Renal cortical epithelial cell (primary cell): ENCODE measurements around the gene TRIM43B. TPM values are rescaled to one million over a fixed set of nuclear protein-coding genes. Genes with fewer than 3 reads are reported as not detected.
"Not testable (repeated sequence)": the region's sequence is repeated elsewhere in the genome, so short reads cannot be mapped to it uniquely, and the experiment has no call there.

Experiments used
- DNase-seq: peaks from one replicate; pipeline ENCODE4 v3.0.0-alpha.2; 2011; ENCODE audit warnings: low read depth
- total RNA-seq: library from RNA; depleted of rRNA; stranded (reverse); fragments of >200 nt; gene quantifications from 2 replicates; pipeline ENCODE4 v1.2.3, GENCODE V29; 2014

The TRIM43B gene
- total RNA-seq: not detected in 2 replicates

GRCh38 chr2:95484654-95485053 lies at the start of gene TRIM43B:
TRIM43B (minus strand) TSS chr2:95484754; CDS start chr2:95482714, 2,040 bp downstream.
- DNase-seq: not testable (repeated sequence)

DNA sequence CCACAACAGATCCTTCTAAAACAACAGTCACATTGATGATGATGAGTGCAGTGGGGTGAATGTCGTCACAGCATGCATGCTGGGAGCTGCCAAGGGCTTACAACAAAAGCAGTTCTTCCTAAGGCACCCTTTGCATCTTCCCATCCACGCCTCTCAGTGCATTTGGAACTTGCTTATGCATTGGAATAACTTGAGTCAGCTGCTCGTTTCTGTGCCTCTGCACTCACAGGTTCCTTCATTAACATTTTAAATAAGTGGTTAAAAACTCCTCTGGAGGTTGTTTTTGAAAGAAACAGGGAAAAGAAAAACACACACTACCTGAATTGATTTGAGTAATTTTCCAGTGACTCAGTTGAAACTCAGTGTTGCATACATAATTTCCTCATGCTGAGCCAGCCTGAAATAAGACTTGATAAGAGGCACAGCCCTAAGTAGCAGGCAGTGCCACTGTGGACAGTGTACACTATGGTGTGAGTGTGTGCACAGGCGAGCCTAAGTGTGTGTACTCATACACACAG lies 46.8 kb upstream of the TRIM43B start:
- peak; percentile 95 for DNase-seq

- peak; percentile 68 for DNase-seq
Measured at GRCh38 chr2:95530734-95531133, 46.2 kb upstream of the TRIM43B start.

DNA sequence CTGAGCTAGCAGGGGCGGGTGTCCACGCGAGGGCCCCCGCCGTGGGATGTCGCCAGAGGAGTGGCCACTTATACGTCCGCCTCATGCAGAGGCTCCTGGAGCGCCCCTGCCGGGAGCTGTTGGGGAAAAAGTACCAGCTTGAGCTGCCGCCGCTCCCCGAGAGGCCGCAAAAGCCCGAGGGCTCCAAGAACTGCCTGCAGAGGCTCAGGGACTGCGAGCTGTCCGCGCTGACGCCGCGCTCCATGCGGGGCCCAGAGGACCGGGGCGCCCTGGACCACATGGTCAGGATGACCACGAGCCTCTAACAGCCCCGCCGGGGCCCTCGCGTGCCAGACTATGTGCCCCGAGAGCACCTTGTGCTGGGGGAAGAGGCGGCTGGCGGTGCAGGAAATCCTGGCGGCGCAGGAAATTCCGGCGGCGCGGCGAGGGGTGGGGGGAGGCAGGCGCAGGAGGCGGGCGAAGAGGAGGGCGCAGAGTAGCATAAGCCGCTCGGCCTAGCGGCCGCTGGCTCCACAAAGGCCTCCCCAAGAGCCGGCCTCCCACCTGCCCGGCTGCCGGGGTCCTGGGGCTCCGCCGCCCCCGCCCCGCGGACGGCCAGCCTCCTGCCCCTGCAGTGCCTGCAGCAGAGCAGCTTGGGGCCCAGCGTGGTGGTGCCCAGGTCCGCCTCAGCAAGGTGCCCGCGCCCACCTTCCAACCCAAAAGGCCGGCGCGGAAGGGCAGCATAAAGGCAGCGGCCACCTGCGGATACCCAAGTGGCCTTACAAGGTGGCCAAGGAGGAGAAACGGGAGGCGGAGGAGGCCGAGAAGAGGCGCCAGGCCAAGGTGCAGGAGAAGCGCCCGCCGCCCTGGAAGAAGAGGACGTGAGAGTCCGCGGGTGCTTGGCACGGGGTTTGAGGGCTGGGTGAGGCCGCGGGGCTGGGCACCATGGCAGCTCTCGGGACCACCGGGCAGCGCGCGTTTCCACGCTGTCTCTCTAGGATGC lies 42.1 kb upstream of the TRIM43B start:
- peak; percentile 49 for DNase-seq

- peak; percentile 17 for DNase-seq
Measured at GRCh38 chr2:95525294-95526035, 40.9 kb upstream of the TRIM43B start.

DNA sequence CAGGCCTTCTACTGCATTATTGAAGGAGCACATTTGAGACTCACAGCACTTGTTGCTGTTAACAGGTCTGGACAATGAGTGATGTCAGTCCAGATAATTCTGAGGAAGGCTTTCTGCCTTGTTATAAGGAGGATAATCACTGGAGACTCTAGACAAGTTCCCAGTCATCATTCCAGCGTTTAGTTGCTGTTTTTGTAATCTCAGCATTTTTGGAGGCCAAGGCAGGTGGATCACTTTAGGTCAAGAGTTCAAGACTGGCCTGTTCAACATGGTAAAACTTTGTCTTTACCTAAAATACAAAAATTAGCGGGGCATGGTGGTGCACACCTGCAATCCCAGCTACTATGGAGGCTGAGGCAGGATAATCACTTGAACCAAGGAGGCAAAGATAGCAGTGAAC lies 39.6 kb upstream of the TRIM43B start:
- DNase-seq: no peak

DNA sequence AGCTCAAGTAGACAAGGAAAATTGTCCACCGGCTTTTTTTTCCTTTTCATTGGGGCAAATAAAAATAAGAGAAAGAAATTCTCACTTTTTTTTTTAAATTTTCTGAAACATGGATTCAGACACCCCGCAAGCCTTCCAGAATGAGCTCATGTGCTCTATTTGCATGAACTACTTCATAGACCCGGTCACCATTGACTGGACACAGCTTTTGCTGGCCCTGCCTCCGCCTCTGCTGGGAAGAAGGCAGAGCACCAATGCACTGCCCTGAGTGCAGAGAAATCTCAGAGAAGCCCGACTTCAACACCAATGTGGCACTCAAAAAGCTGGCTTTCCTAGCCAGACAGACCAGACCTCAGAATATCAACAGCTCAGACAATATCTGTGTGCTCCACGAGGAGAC lies 30.2 kb upstream of the TRIM43B start:
- DNase-seq: no peak

GRCh38 chr2:95514226-95514625 lies 29.7 kb upstream of the TRIM43B start:
- not testable (repeated sequence) for DNase-seq

GRCh38 chr2:95509408-95509807 lies 24.9 kb upstream of the TRIM43B start:
- no peak for DNase-seq

GRCh38 chr2:95505222-95505621 lies 20.7 kb upstream of the TRIM43B start:
- no peak for DNase-seq

GRCh38 chr2:95500854-95501253 lies 16.3 kb upstream of the TRIM43B start:
- DNase-seq: no peak

GRCh38 chr2:95492076-95492475 lies 7.5 kb upstream of the TRIM43B start:
- not testable (repeated sequence) for DNase-seq

- DNase-seq: not testable (repeated sequence)
Measured at GRCh38 chr2:95475025-95475424, 9.5 kb downstream of the TRIM43B start.

DNA sequence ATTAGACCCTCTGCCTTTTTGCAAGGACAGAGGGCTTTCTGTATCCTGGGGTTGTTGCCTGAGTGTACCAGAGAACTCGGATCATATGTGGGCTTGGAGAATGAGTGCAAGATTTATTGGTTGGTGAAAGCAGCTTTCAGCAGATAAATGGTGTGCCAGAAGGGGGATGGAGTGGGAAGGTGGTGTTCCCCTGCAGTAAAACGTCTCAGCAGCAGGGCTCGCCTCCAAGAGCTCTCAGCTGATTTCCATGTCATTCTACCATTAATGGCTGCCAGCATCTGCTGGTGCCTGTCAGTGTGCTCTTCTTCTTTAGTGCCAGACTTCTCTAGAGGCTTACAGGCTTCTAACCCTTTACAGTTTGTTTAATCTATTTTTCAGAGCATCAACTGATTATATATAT lies 16.6 kb downstream of the TRIM43B start:
- not testable (repeated sequence) for DNase-seq

GRCh38 chr2:95466572-95466971 lies 18.0 kb downstream of the TRIM43B start:
- DNase-seq: not testable (repeated sequence)

DNA sequence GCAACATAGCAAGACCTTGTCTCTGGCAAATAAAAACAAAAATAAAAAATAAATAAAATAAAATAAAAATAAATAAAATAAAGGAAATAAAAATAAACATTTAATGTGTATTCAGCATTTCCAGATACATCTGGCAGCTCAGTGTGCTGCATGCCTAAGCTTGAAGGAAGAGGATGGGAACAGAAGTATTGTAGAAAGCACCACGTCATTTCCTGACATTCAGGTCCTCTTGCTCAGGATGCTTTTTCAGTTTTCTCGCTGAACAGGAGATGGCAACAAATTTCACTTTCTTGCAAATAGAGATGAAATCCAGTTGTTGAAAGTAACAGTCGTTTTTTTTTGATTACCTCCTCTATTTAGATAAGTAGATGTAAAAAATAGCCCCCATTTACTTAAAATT lies 21.3 kb downstream of the TRIM43B start:
- DNase-seq: not testable (repeated sequence)

DNA sequence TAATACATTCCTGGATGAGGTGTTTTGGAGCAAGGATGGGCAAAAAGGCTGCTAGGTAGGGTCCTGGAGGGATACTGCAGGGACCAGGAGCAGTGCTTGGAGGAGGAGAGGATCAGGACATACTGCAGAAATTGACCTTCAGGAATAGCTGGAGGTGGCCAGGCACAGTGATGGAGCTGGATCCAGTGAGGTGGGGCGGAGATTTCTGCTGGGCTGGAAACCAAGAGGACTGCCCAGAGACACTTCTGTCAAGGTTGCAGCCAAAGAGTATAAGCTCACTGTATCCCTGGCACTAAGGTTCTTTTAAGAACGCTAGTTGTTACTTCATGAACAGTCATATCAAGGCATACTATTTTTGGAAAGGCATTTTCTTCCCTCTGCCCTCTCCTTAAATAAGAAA lies 39.2 kb downstream of the TRIM43B start:
- DNase-seq: not testable (repeated sequence)

DNA sequence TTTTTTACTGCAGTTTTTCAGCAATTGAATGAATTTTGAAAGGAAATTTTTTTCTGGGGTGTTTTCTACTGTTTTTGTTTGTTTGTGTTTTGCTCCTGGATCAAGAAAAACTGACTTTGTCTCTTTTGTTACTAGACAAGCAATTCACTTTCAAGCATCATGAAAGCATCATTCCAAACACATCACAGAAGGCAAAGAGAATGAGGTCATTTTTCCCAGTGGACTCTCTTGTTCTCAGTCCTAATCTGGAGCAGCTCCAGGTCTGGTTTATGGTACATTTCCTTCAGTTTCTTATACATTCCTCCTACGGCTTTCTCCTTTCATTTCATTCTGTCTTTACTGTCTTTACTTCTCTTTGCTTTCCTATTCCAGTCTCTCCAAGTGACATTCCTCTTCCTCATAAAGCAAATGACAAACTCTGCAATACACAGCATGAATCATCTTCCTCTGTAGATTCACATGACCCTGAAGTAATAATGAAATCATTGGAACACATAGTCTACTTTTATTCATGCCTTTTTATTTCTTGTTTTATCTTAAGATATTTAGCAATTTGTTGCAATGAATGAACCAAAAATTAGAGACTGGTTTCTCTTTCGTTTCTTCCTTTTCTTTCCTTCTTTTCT lies 42.0 kb downstream of the TRIM43B start:
- not testable (repeated sequence) for DNase-seq

- DNase-seq: not testable (repeated sequence)
Measured at GRCh38 chr2:95435872-95436209, 48.7 kb downstream of the TRIM43B start.

- not testable (repeated sequence) for DNase-seq
Measured at GRCh38 chr2:95435162-95435871, 49.2 kb downstream of the TRIM43B start.

DNA sequence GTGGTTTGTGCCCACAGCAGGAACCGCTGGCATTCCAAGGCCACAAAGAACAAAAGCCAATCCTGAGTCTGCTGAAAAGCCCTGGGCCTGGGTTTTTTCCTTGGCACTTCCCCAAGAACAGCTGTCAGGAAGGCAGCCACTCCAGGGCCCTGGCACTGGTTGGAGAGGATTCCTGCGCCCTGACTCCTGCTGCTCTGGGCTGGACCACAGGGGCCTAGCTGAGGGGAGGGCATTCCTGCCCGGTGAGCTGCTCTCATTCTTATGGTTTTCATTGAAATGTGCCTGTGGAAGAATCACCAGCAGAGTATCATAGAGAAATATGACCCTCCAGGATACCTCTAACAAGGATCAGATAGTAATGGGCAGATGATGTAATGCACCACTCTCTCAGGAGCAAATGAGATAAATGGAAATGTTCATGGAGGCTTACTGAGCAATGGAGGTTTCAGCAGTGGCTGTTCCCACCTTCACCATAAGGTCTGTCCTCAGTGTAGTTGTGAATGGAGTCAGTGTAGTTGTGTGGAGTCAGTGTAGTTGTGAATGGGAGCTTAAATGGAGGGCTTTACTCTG lies 50.0 kb downstream of the TRIM43B start:
- DNase-seq: peak; percentile 80
